BJ (cell line): Measurements from ENCODE around the gene TP73. TPM values are rescaled to one million over a fixed set of nuclear protein-coding genes. Genes with fewer than 3 reads are reported as not detected.
A peak's percentile ranks its signal among the peaks of the same experiment; 100 is the strongest.

Experiments used
- CTCF ChIA-PET: fragments of 350-600 bp; formaldehyde crosslinking; extraction: SDS; loops from one replicate; lab custom pipeline; 2021; ENCODE audit warnings: antibody characterized with exemption, inconsistent platforms; lab: Yijun Ruan, JAX
- POLR2A ChIA-PET: fragments of 300-600 bp; sonication (Branson Sonifier 250); formaldehyde crosslinking; extraction: SDS; loops from one replicate; lab custom pipeline; 2021; ENCODE audit warnings: antibody characterized with exemption; lab: Charles Lee
- DNase-seq: peaks from one replicate; pipeline ENCODE4 v3.0.0-alpha.2; 2011; ENCODE audit warnings: low read depth
- H3K27me3 ChIP-seq: 2 replicates; pipeline ENCODE4 v1.6.0; 2011; ENCODE audit warnings: low read length; ENCODE audit not compliant: control insufficient read depth, insufficient read depth
- H3K36me3 ChIP-seq: 2 replicates; pipeline ENCODE4 v1.5.1; 2011; ENCODE audit warnings: low read length; ENCODE audit not compliant: control insufficient read depth, insufficient read depth
- H3K4me3 ChIP-seq: 2 replicates; pipeline ENCODE4 v1.5.1; 2011; ENCODE audit warnings: low read depth, mild to moderate bottlenecking, control low read depth, low read length
- CTCF ChIP-seq: IDR thresholded peaks from 2 replicates; pipeline ENCODE4 v1.5.1; 2011; ENCODE audit warnings: low read depth, mild to moderate bottlenecking, control low read depth, inconsistent platforms, low read length, moderate library complexity; ENCODE audit not compliant: insufficient read depth
- polyA plus RNA-seq: library from polyadenylated mRNA; depleted of rRNA; stranded (reverse); fragments of >200 nt; gene quantifications from 2 replicates; pipeline ENCODE4 v1.2.3, GENCODE V29; 2011; rRNA removed
- small RNA-seq: library from RNA; depleted of rRNA; stranded (forward); fragments of <200 nt; gene quantifications from one replicate; pipeline ENCODE3, GENCODE V24; 2012; ENCODE audit warnings: low replicate concordance, low read depth; ENCODE audit not compliant: insufficient read length

Gene TP73
- polyA plus RNA-seq, 1 experiment = not detected

GRCh38 chr1:3780901-3781300 is 128.6 kb downstream of the TP73 start:
- no peak for TF ChIP-seq CTCF
- CTCF ChIA-PET = no interaction called here
- no peak for DNase-seq
- Histone ChIP-seq H3K36me3 (peaks cover 37% of the 10 kb centered on the region), H3K27me3 (no peaks in the 10 kb centered on the region), H3K4me3 (no peak overlapping the region)
- POLR2A ChIA-PET = no interaction called here

GRCh38 chr1:3783651-3784474 is 131.5 kb downstream of the TP73 start:
- ChIA-PET POLR2A (no interaction called here), CTCF (interaction anchor here (1.2 to 2.4 kb wide), 3 partner anchors 10 to 59 kb away, joined by 4 to 7 read pairs (median 6); partner anchors contain the start of gene LRRC47)
- DNase-seq = no peak
- H3K27me3 ChIP-seq = no peaks in the 10 kb centered on the region
- no peak overlapping the region for H3K4me3 ChIP-seq
- no peak for TF ChIP-seq CTCF
- peaks cover 52% of the 10 kb centered on the region for H3K36me3 ChIP-seq

GRCh38 chr1:3785045-3785444 is 132.7 kb downstream of the TP73 start:
- CTCF ChIA-PET = interaction anchor here (2.4 kb wide), 1 partner anchor 11 kb away, joined by 7 read pairs; the partner anchor contains the start of gene LRRC47

GRCh38 chr1:3785456-3786157 is 133.3 kb downstream of the TP73 start:
- H3K4me3 ChIP-seq = no peak overlapping the region
- H3K36me3 ChIP-seq = peaks cover 49% of the 10 kb centered on the region
- POLR2A ChIA-PET = interaction anchor here (0.6 kb wide), 1 partner anchor 1596 kb away, joined by 3 read pairs; no protein-coding TSS in a partner anchor
- peak; percentile 22; the same call in 1 of the 2 replicates for TF ChIP-seq CTCF
- no peaks in the 10 kb centered on the region for H3K27me3 ChIP-seq
- CTCF ChIA-PET = interaction anchor here (0.9 to 2.4 kb wide), 2 partner anchors 10 to 18 kb away, joined by 3 to 7 read pairs; partner anchors contain the start of gene LRRC47
- no peak for DNase-seq

More at GRCh38 chr1:3785045-3785444, 132.7 kb downstream of the TP73 start:
- no peak for DNase-seq
- Histone ChIP-seq H3K4me3 (no peak overlapping the region), H3K36me3 (peaks cover 49% of the 10 kb centered on the region), H3K27me3 (no peaks in the 10 kb centered on the region)
- POLR2A ChIA-PET = interaction anchor here (0.6 kb wide), 1 partner anchor 1595 kb away, joined by 3 read pairs; no protein-coding TSS in a partner anchor
- no peak for TF ChIP-seq CTCF

Small RNAs within 50 kb of the gene (small RNA-seq; reads per million reads assigned to genes)
- not detected for gene RF02197
- not detected for gene RN7SL574P

Other genes starting within 250 kb of the TP73 start
- gene ARHGEF16, start 197.9 kb upstream of the TP73 start, polyA plus RNA-seq = 0.04 TPM in 2 replicates
- gene MEGF6, start 41.0 kb upstream of the TP73 start, polyA plus RNA-seq = 31.8 and 77.4 TPM in 2 replicates
- 45.8 and 52.1 TPM in 2 replicates for gene TPRG1L, start 27.5 kb upstream of the TP73 start, polyA plus RNA-seq
- gene WRAP73, start 2.4 kb upstream of the TP73 start, polyA plus RNA-seq = 17.2 and 27.6 TPM in 2 replicates
- gene CCDC27, start 99.9 kb downstream of the TP73 start, polyA plus RNA-seq = not detected in 2 replicates
- 1.0 TPM in 2 replicates for gene SMIM1, start 120.2 kb downstream of the TP73 start, polyA plus RNA-seq
- 17.7 and 22.8 TPM in 2 replicates for gene LRRC47, start 144.0 kb downstream of the TP73 start, polyA plus RNA-seq
- gene CEP104, start 204.7 kb downstream of the TP73 start, polyA plus RNA-seq = 19.5 and 26.0 TPM in 2 replicates
- gene DFFB, start 205.0 kb downstream of the TP73 start, polyA plus RNA-seq = 5.0 and 6.1 TPM in 2 replicates
- gene C1orf174, start 247.8 kb downstream of the TP73 start, polyA plus RNA-seq = 27.0 and 33.8 TPM in 2 replicates